HG02884 (cell line): Measurements from ENCODE around the gene OXER1.

ENCODE experiments used
- ATAC-seq: cut with Tn5 transposase; IDR thresholded peaks from one replicate; pipeline ENCODE4 v1.9.1; 2021; ENCODE audit warnings: mild to moderate bottlenecking, moderate library complexity; ENCODE audit not compliant: unreplicated experiment

Gene OXER1, protein sequence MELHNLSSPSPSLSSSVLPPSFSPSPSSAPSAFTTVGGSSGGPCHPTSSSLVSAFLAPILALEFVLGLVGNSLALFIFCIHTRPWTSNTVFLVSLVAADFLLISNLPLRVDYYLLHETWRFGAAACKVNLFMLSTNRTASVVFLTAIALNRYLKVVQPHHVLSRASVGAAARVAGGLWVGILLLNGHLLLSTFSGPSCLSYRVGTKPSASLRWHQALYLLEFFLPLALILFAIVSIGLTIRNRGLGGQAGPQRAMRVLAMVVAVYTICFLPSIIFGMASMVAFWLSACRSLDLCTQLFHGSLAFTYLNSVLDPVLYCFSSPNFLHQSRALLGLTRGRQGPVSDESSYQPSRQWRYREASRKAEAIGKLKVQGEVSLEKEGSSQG

DNA sequence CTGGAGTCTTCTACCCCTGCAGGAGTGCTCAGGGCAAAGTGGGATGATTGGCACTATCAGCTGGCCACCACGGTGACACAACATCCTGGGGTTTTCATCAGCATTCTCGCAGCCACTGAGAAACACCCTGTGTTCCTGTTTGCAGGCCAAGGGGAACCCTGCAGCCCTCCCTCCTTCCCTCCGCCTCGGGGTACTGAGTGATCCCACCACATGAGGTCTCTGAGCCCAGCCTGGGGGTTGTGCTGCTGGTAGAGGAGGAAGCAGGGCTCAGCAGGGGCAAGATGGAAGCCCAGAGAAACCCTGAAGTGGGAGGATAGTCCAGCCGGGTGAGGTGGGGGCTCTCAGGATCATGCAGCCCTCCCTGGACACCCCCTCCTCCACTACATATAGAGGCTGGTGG, at the start of gene OXER1:
Gene OXER1, minus strand, starts transcription at position 40 of the 400 bp plus-strand sequence. CDS start 73 bp downstream, outside the sequence.
- ATAC-seq, result no peak

DNA sequence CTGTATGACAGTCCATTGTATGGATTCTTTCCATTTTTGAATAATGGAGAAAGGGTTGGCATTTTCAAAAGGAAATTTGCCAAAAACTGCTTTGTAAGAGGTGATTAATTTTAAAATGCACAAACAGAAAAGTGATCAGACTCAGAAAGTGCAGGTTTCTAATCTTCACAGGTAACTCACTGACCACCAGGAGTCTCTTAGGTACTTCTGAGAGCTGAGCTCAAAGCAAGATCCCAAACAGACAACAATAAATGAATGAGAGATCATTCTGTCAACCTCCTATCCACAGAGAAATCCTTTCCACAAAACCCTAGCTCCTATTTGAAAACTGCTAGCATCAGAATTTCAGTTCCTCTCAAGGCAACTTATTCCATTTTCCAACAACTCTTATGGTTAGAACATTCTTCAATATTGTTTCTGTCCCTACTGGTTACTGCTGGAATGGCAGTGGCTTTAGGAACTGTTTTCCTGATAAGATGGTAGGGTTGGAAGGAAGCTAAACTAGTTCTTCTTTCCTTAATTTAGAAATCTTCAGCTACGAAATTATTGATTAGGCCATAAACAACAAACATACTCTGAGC, 49.1 kb upstream of the OXER1 start:
- no peak for ATAC-seq

DNA sequence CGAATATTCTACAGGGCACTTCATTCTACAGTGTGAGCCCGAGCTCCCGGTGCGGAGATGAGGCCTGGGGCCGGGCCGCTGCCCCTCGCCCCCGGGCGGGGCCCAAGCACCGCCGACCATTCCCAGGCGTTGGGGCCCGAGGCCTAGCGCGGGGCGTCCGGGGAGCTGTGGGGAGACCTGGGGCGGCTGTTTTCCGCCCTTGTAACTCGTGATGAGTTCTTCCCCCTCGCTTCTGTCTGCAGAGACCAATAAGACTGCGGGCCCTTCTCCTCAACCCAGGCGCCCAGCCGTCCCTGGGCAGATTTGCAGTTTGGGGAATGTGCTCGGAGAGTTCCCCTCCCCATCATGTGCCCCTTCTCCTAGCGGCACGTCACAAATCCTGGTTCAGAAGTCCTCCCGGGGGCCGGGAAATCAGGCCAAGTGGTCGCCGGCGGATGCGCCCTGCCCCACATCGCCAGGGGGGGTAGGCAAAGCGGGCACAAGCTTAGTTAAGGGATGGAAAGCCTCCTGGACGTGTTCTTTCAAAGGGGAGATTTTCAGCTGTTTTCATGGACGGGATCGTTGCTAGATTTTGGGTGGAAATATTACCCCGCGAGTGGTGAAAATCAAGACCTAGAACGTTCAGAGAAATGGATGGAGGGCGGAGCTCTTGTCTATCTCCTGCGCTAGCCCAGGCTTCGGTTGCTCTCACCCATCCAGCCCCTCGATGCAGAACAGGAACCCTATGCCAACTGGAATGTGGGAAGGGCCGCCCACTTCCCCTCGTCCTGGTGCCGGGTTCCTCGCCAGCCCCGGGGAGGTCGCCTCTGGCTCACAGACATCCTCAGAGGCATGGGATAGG, 47.3 kb upstream of the OXER1 start:
- peak; percentile 7 for ATAC-seq

DNA sequence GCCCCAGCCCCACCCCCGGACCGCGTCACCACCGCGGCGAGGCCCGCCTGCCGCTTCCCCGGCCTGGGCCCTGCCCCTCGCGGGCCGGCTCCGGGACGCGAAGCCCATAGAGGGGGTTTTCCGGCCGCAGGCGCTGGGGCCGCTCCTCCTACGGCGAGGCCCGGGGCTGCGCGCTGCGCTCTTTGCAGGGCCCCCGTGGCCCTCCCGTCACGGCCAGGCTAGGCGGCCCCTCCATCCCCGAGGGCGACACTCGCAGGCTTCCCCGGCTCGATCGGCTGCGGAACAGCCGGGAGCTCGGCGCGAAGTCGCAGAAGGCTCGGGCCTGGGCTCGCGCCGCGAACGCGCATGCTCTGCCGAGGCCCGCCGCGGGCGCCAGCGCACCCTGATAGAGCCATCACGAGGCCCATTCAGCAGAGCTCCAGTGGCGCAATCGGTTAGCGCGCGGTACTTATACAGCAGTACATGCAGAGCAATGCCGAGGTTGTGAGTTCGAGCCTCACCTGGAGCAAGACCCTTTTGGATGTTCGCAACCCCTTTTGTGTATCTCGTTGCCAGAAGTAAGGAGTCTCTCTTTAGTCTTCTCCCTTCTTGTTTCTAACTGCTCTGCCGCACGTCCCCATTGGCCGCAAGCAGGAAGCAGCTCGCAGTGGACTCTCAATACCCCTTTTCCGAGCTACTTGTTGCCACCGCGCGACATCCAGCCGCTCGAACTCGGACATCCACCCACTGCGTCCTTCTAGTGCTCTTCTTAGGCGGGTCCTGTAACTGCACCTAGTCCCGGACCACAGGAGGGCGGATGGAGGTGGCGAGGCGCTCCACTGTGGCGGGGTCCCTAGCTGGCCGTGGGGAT, 46.4 kb upstream of the OXER1 start:
- peak; percentile 64 for ATAC-seq

DNA sequence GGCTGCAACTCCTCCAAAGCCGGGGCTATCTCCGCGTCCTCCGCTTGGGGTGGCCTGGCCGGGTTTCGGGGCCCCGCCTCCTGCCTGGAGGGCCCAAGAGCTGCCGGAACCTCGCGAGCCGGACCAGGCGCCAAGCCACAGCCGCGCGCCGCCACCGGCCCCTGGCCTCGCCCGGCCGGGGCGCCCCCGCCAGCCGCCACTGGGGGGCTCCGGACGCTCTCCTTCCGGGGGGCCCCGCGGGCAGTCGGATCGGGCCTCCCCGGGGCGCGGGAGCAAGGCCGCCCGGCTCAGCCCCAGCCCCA, 45.8 kb upstream of the OXER1 start:
- ATAC-seq, result peak; percentile 38

DNA sequence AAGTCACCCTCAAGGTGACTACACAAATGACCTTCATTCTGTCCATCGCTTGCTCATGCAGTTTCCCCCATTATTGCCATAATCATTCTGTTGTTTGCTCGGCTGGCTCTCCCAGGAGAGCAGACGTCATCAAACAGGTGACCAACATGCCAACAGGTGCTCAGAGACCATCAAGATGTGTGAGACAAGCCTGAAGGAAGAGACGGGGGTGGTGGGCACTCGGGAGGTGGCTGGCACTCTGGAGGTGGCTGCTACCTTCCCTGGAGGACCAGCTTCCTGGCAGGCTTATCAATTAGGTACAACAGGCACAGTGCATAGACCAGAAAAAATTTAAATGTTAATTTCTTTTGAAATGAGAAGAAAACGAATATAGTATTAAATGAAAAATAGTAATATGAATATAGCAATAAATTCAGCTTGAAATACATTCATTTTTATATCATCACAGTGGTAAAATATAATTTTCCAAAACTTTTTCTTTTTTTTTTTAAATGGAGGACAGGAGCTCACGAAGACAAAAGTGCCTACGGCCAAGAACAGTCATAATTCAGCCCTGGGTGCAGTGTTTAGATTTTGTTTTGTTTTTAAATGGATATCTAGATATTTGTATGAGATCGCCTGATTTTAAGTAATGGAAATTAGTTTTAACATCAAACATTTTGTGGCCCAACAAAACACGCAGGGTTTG, 45.3 kb upstream of the OXER1 start:
- no peak for ATAC-seq

DNA sequence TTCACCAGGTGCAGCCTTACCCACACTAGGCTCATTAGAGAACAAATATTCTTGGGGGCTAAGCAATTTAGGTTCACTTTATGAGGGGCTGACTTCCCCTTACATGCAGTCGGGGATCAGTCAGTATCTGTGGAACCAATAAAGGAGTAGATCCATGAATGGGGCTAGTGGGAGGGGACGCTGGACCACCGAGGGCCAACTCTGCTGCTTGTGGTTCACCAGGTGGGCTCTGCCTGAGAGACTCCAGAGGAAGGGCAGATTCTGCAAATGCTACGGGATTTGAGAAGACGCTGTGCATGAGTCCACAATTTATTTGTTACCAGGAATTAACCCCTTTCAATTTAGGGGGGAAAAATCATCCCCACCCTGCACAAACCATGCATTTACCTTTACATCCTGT, 44.4 kb upstream of the OXER1 start:
- ATAC-seq, result no peak

DNA sequence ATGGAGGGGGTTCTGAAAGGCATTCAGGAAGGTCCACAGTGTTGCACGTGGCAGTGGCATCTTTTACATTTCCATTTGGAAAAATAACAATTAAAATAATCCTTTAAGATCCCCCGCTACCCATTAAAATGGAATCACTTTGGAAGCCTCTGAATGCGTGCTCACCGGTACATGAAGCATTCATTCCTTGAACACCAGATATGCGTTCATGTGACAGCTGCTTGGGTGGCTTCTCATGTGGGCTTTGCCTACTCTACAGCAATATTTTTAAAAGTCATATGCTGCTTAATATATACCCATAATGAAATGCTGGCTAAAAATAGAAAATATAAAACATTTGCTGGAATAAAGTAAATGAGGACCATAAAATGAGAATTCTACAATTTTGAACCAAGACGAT, 42.9 kb upstream of the OXER1 start:
- ATAC-seq, result no peak

DNA sequence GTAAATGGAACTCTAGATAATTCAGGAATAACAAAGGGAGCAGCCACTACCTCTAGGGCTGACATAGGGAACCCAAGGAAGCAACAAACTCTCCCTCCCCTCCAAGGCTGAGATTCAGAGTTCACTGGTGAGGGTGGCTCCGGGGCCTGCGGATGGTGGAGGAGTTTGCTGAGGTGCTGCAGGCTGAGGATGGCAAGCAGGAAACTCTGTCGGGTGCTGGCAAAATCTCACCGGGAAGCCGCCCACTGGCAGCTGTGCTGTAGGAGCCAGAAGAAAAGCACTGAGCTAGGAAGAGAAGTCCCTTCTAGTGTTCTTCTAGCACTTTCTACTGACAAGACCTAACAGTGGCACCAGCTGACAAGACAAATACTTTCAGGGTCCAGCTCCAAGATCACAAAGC, 41.0 kb upstream of the OXER1 start:
- ATAC-seq, result no peak

DNA sequence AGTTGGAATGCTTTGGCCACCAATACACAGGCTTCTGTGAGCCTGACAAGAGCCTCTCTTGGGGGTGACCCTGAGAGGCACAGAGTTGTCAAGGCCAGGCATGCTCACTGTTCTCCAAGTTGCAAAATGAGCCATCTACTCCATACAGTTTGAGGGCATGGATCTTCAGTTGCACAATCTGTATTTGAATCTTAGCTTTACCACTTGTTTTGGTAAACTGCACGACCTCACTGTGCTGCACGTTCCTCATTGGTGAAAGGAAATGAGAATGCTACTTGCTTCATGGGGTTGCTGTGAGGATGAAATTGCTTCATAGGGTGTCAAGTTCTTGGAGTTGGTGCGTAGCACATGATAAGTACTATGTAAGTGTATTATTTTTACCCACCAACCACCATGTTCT, 40.4 kb upstream of the OXER1 start:
- no peak for ATAC-seq

DNA sequence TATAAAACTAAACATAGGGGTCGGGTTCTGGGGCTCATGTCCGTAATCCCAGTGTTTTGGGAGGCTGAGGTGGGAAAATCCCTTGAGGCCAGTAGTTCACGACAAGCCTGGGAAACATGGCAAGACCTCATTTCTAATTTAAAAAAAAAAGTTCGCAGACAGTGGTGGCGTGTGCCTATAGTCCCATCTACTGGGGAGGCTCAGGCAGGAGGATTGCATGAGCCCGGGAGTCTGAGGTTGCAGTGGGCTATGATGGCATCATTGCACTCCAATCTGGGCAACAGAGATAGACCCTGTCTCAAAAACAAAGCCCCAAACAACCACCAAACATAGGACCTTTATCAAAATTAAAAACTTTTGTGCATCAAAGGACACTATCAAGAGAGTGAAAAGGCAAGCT, 38.2 kb upstream of the OXER1 start:
- ATAC-seq, result no peak

DNA sequence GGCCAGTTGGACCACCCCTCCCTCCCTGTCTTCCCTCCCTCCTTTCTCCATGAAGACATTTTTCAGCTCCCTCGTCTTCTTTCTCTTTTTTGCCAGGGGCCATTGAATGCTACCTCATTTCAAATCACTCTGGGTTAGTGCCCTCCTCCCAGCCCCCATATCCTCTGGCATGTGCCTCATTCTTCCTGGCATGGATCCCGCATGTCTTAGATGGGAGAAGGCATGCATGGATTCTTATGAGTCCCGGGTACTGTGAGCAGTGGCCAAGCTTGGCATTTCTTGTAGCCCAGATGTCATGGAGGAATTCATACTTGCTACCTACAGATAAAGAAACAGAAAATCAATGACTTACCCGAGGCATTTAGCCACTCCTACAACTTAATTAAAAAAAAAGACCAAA, 37.4 kb upstream of the OXER1 start:
- no peak for ATAC-seq

DNA sequence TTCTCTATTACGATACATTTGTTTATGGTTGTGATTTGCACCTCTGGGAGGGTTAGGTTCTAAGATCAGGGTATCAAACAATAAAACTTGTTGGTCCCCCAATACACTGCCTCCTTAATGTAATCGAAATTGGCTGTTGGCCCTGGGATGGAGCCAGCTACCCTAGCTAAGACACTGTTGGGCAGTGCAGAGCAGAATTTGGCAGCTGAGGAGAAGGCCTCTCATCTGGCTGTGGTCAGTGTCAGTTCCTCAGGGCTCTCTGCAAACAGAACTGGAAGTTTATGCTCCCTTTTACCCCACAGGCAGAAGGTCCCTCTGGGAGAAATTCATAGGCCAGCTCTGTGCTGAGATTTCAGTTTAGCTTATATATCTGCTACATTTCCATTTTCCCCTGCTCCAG, 37.0 kb upstream of the OXER1 start:
- ATAC-seq, result no peak

DNA sequence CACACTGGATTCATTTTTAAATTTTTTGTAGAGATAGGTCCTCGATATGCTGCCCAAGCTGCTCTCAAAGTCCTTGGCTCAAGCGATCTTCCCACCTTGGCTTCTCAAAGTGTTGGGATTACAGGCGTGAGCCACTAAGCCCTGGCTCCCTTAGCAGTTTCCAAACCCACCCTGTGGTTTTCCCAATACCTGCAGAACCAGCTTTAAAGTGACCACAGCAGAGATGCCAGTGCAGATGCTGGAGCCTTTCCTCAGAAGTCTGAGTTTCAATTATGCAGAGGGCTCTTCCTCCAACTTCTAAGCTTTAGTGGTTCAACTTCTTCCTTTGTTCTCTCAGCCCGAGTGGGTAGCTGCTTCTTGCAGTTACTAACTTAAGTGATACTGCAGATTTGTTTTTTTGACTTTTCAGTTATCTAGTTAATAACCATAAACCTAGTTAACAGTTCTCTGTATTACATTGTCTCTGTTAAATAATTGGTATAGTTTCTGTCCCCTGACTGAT, 36.6 kb upstream of the OXER1 start:
- no peak for ATAC-seq

DNA sequence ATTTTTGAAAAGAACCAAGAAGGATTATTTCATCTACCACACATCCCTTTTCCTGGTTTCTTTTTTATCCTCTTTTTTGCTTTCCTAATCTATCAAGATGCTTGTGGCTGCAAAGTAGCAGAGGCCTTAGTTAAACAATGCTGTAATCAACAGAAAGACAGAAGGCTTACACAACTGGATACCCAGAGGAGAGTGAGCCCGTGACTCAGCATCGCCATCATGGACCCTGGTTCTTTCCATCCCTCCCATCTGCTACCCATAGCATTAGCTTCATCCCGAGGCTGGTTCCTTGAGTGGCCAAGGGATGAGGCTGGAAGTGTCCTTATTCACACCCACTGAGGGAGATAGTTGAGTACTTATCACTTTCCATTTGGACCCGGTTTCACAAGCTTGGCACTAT, 35.9 kb upstream of the OXER1 start:
- no peak for ATAC-seq

DNA sequence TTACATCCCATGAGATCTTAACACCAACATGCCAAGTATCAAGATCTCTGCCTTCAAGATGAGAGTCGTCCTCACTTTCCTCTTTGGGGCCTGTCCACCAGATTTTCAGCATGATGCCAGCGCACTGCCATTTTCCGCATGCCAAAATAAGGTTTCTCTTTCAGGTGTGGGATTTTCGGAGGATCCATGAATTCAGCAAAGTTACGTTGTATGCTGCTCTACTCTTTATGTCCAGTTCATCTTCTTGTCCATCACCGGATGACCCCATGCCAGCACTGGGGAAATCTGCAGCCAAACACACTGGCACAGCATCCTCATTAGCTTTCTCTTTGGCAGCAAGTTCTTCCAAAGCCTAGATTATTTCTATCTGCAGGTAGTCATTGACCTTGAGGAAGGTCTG, 33.3 kb upstream of the OXER1 start:
- no peak for ATAC-seq

DNA sequence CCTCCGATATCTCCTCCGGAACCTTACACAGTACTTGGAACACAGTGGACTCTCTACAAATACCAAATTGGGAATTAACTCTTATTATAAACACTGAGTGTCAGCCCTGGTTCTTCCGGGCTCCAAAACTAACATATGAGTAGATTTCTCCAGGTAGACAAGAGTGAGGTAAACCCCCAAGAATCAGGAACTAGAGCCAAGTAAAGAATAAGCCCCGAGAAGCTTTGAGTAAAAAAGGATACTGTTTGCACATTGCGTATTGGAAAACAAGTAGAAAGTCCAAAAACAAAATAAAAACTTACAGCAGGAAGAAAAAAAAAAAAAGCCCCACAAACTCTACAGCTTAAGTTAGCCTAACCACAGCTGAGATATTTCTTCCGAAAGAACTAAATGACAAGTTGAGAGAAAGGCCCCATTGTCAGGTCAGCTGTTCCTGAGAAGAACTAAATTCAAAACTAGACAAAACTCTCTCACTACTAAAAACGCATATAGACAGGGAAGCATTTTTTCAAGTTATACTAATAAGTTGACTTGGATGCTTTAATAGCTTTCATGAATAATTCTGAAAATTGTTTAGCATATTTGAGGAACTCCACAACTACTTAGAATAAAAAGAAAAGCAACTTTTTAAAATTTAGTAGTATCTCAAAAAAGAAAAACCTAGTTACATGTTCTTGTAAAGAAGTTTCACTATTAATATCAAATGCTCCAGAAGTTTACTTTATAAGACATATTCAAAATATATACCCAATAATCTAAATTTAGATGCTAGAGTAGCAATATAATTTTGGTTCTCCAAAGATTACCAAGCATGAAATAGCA, 32.7 kb upstream of the OXER1 start:
- peak; percentile 40 for ATAC-seq

DNA sequence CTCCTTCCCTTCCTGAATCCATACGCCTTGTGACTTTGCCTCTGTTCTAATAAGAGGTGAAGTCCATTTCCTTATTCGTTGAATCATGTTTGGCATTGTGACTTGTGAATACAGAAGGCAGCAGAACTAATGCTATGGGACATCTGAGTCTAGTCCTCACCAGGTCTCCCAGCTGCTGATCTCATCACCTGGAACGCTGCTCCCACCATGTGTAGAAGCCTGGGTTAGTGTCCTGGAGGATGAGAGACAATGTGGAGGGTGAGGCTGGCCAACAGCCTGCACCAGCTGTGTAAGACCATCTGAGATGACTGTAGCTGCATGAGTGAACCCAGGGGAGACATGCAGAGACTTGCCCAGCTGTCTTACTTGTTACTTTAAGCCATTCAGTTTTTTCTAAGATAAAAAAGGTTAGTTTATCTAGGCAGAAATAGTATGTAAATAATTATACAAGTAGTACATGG, 31.9 kb upstream of the OXER1 start:
- no peak for ATAC-seq

DNA sequence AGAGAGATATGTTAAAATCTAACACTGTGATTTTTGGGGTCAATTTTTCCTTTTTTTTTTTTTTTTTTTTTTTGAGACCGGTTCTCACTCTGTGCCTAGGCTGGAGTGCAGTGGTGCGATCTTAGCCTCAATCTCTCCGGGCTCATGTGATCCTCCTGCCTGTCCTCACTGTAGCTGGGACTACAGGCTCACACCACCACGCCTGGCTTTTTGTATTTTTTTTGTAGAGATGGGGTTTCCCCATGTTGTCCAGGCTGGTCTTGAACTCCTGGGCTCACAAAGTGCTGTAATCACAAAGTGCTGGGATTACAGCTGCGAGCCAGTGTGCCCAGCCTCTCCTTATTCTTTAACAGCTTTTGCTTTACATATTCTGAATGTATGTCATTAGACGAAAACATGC, 31.3 kb upstream of the OXER1 start:
- no peak for ATAC-seq
